ENCODE measurements around the gene KRT37. TPM values are rescaled to one million over a fixed set of nuclear protein-coding genes. Genes with fewer than 3 reads are reported as not detected.

KRT37 gene
- total RNA-seq, 4 donors from 2014 or later: not detected

- DNase-seq (ENCODE audit: low spot score) (no peak), ATAC-seq (ENCODE audit: low FRiP score) (no peak)
- no peak for TF ChIP-seq CTCF (IDR thresholded peaks at IDR 0.05)
Observed at GRCh38 chr17:41449008-41449407, 24.6 kb upstream of the KRT37 start.

- DNase-seq (ENCODE audit: low spot score) (no peak), ATAC-seq (ENCODE audit: low FRiP score) (no peak)
- TF ChIP-seq CTCF (IDR thresholded peaks at IDR 0.05): no peak
Observed at GRCh38 chr17:41448506-41448905, 24.1 kb upstream of the KRT37 start.

GRCh38 chr17:41446806-41447205, 22.4 kb upstream of the KRT37 start:
- TF ChIP-seq CTCF (IDR thresholded peaks at IDR 0.05): no peak
- ATAC-seq (ENCODE audit: low FRiP score) (peak; percentile 84), DNase-seq (ENCODE audit: low spot score) (no peak)

- DNase-seq (ENCODE audit: low spot score) (no peak), ATAC-seq (ENCODE audit: low FRiP score) (no peak)
- TF ChIP-seq CTCF (IDR thresholded peaks at IDR 0.05): no peak
Observed at GRCh38 chr17:41444640-41445039, 20.3 kb upstream of the KRT37 start.

GRCh38 chr17:41444186-41444585, 19.8 kb upstream of the KRT37 start:
- no peak for DNase-seq (ENCODE audit: low spot score)
- ATAC-seq (ENCODE audit: low FRiP score): no peak
- no peak for TF ChIP-seq CTCF (IDR thresholded peaks at IDR 0.05)

- TF ChIP-seq CTCF (IDR thresholded peaks at IDR 0.05): no peak
- DNase-seq (ENCODE audit: low spot score) (no peak), ATAC-seq (ENCODE audit: low FRiP score) (no peak)
Observed at GRCh38 chr17:41442739-41443138, 18.4 kb upstream of the KRT37 start.

GRCh38 chr17:41440531-41441033, 16.2 kb upstream of the KRT37 start, which contains the start of gene KRT38:
Gene KRT38, minus strand, starts transcription at chr17:41440983. Its CDS starts 62 bp downstream, at chr17:41440921.
- no peak for TF ChIP-seq CTCF (IDR thresholded peaks at IDR 0.05)
- no peak for DNase-seq (ENCODE audit: low spot score)
- ATAC-seq (ENCODE audit: low FRiP score): no peak
